Measurements from ENCODE around the gene CRB2. TPM values are rescaled to one million over a fixed set of nuclear protein-coding genes. Genes with fewer than 3 reads are reported as not detected.
"Not testable (repeated sequence)": the region's sequence is repeated elsewhere in the genome, so short reads cannot be mapped to it uniquely, and the experiment has no call there.

The CRB2 gene
- total RNA-seq, 4 donors from 2014 or later = 0.11 TPM; not detected in 3

- peak; percentile 47 to 50 for DNase-seq
- H3K9me3 ChIP-seq = no peaks in the 10 kb centered on the region
- no peaks in the 10 kb centered on the region for H3K36me3 ChIP-seq
- intact Hi-C loops (cut with DNase I) = no loop called here
- peak overlapping the region; percentile 87 to 94 (median 91) for H3K27ac ChIP-seq
- TF ChIP-seq CTCF (IDR thresholded peaks at IDR 0.05) = no peak
- TF ChIP-seq POLR2A (IDR thresholded peaks at IDR 0.05) = no peak
- H3K4me1 ChIP-seq = peaks cover 18 to 40% of the 10 kb centered on the region in 2 donors
- WGBS, 2 donors = 62 to 63% methylated on average over 5 of the region's 5 CpGs
- no peak overlapping the region for H3K4me3 ChIP-seq (replicated peaks in 1 of 3)
- H3K27me3 ChIP-seq = no peaks in the 10 kb centered on the region
Measured at GRCh38 chr9:123326662-123327093, 29.3 kb upstream of the CRB2 start.

- Histone ChIP-seq H3K4me3 (replicated peaks in 1 of 3) (no peak overlapping the region), H3K27ac (peak overlapping the region; percentile 87 to 94 (median 91)), H3K36me3 (no peaks in the 10 kb centered on the region), H3K4me1 (peaks cover 18 to 37% of the 10 kb centered on the region in 2 donors), H3K9me3 (no peaks in the 10 kb centered on the region), H3K27me3 (no peaks in the 10 kb centered on the region)
- peak; percentile 91 to 93 for DNase-seq
- TF ChIP-seq CTCF (IDR thresholded peaks at IDR 0.05) (peak in 1 of 6 experiments; percentile 5), POLR2A (IDR thresholded peaks at IDR 0.05) (peak in 1 of 2 donors; percentile 66)
- 24 to 28% methylated on average over 8 of the region's 8 CpGs for WGBS, 2 donors
- intact Hi-C loops (cut with DNase I) = no loop called here
Measured at GRCh38 chr9:123327697-123328100, 28.3 kb upstream of the CRB2 start.

- Histone ChIP-seq H3K4me3 (replicated peaks in 1 of 3) (no peak overlapping the region), H3K4me1 (peaks cover 18 to 31% of the 10 kb centered on the region in 2 donors), H3K27me3 (no peaks in the 10 kb centered on the region), H3K9me3 (no peaks in the 10 kb centered on the region), H3K36me3 (no peaks in the 10 kb centered on the region), H3K27ac (no peak overlapping the region)
- DNase-seq = peak; percentile 50 to 56
- no peak for TF ChIP-seq POLR2A (IDR thresholded peaks at IDR 0.05)
- no peak for TF ChIP-seq CTCF (IDR thresholded peaks at IDR 0.05)
- WGBS, 2 donors = 79 to 80% methylated on average over 6 of the region's 6 CpGs
- intact Hi-C loops (cut with DNase I) = no loop called here
Measured at GRCh38 chr9:123329329-123329955, 26.6 kb upstream of the CRB2 start.

GRCh38 chr9:123331346-123332060 lies 24.5 kb upstream of the CRB2 start:
- intact Hi-C loops (cut with DNase I) = no loop called here
- DNase-seq = no peak

GRCh38 chr9:123333058-123333669 lies 22.8 kb upstream of the CRB2 start:
- H3K27ac ChIP-seq; H3K4me3 ChIP-seq (replicated peaks in 1 of 3); DNase-seq; H3K9me3 ChIP-seq; H3K27me3 ChIP-seq; H3K36me3 ChIP-seq; intact Hi-C loops (cut with DNase I): not testable (repeated sequence)
- 78 to 83% methylated on average over 8 of the region's 8 CpGs for WGBS, 2 donors
- H3K4me1 ChIP-seq = peaks cover 16 to 27% of the 10 kb centered on the region in 2 donors

More at GRCh38 chr9:123331346-123332060, 24.5 kb upstream of the CRB2 start:
- TF ChIP-seq CTCF (IDR thresholded peaks at IDR 0.05) = no peak
- TF ChIP-seq POLR2A (IDR thresholded peaks at IDR 0.05) = no peak
- Histone ChIP-seq H3K4me3 (replicated peaks in 1 of 3) (no peak overlapping the region), H3K27me3 (no peaks in the 10 kb centered on the region), H3K27ac (no peak overlapping the region), H3K9me3 (no peaks in the 10 kb centered on the region), H3K4me1 (peaks cover 26 to 42% of the 10 kb centered on the region in 2 donors), H3K36me3 (no peaks in the 10 kb centered on the region)
- WGBS, 2 donors = 89 to 91% methylated on average over 15 of the region's 15 CpGs
